ENCODE data around the gene VPS13D. TPM values are rescaled to one million over a fixed set of nuclear protein-coding genes. Genes with fewer than 3 reads are reported as not detected.

The VPS13D gene
- total RNA-seq, 4 donors from 2014 or later, result 33.2 to 115 (median 56.5) TPM

- no peaks in the 10 kb centered on the region for H3K9me3 ChIP-seq
- no peak for DNase-seq
- peaks cover 17 to 21% of the 10 kb centered on the region in 2 donors for H3K4me1 ChIP-seq
- H3K36me3 ChIP-seq, result no peaks in the 10 kb centered on the region
- H3K27me3 ChIP-seq, result no peaks in the 10 kb centered on the region
- H3K27ac ChIP-seq, result peak overlapping the region; percentile 67
- H3K4me3 ChIP-seq, result no peak overlapping the region
- intact Hi-C loops (cut with DNase I; ENCODE audit: low total_unique reads), result no loop called here
- TF ChIP-seq CTCF (IDR thresholded peaks at IDR 0.05) (no peak), POLR2A (IDR thresholded peaks at IDR 0.05) (no peak)
These were observed 220.4 kb downstream of the VPS13D start for GRCh38 chr1:12450090-12450755.

GRCh38 chr1:12450756-12451559 is 221.1 kb downstream of the VPS13D start:
- Histone ChIP-seq H3K27ac (peak overlapping the region; percentile 9 to 67), H3K4me1 (peaks cover 17 to 21% of the 10 kb centered on the region in 2 donors), H3K27me3 (no peaks in the 10 kb centered on the region), H3K9me3 (no peaks in the 10 kb centered on the region), H3K4me3 (no peak overlapping the region), H3K36me3 (no peaks in the 10 kb centered on the region)
- intact Hi-C loops (cut with DNase I; ENCODE audit: low total_unique reads), result no loop called here
- no peak for DNase-seq
- TF ChIP-seq CTCF (IDR thresholded peaks at IDR 0.05) (no peak), POLR2A (IDR thresholded peaks at IDR 0.05) (no peak)

- peak overlapping the region; percentile 67 for H3K27ac ChIP-seq
- no peaks in the 10 kb centered on the region for H3K9me3 ChIP-seq
- H3K36me3 ChIP-seq, result no peaks in the 10 kb centered on the region
- no peak for DNase-seq
- TF ChIP-seq POLR2A (IDR thresholded peaks at IDR 0.05), result no peak
- TF ChIP-seq CTCF (IDR thresholded peaks at IDR 0.05), result no peak
- H3K4me1 ChIP-seq, result peaks cover 17 to 21% of the 10 kb centered on the region in 2 donors
- H3K4me3 ChIP-seq, result no peak overlapping the region
- H3K27me3 ChIP-seq, result no peaks in the 10 kb centered on the region
- intact Hi-C loops (cut with DNase I; ENCODE audit: low total_unique reads), result no loop called here
These were observed 221.7 kb downstream of the VPS13D start for GRCh38 chr1:12451560-12451900.

GRCh38 chr1:12452262-12452661 is 222.4 kb downstream of the VPS13D start:
- H3K4me1 ChIP-seq, result peaks cover 17 to 21% of the 10 kb centered on the region in 2 donors
- H3K27ac ChIP-seq, result peak overlapping the region; percentile 67
- intact Hi-C loops (cut with DNase I; ENCODE audit: low total_unique reads), result no loop called here

More at GRCh38 chr1:12452262-12452661, 222.4 kb downstream of the VPS13D start:
- no peak for DNase-seq
- no peaks in the 10 kb centered on the region for H3K36me3 ChIP-seq
- no peaks in the 10 kb centered on the region for H3K9me3 ChIP-seq
- TF ChIP-seq POLR2A (IDR thresholded peaks at IDR 0.05), result no peak
- no peak for TF ChIP-seq CTCF (IDR thresholded peaks at IDR 0.05)
- H3K4me3 ChIP-seq, result no peak overlapping the region
- H3K27me3 ChIP-seq, result no peaks in the 10 kb centered on the region

Measured in uterus (tissue), 4 donors.